ENCODE results near the gene SACM1L.

DNA sequence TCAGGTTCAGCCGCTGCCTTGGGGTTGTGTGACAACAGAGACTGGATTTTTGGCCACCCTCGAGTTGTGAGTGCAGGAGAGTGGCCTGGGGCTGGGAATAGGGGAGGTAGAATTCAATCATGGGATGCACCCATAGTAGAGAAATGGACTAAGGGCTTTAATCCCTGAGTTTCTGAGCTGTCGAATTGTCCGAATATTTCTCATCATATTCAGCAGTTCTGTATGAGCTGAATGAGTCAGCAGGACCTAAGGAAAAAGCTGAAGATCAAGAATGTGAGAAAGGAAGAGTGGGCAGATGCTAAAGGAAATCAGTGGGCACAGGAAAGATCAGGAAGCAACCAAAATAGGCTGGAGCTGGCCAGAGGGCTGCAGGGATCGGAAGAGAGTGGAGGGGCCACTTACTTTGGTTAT lies 44.4 kb upstream of the SACM1L start:
- TF ChIP-seq POLR2AphosphoS5 (IDR thresholded peaks at IDR 0.05; ENCODE audit: low read depth, low read length): no peak
- TF ChIP-seq TAF1 (IDR thresholded peaks at IDR 0.05; ENCODE audit: borderline replicate concordance, insufficient read depth, low read length): no peak

All from PFSK-1 (cell line).